ENCODE data around the gene NSD1.
"Not testable (repeated sequence)": the region's sequence is repeated elsewhere in the genome, so short reads cannot be mapped to it uniquely, and the experiment has no call there.

- not testable (repeated sequence) for TF ChIP-seq POLR2A, POLR2AphosphoS5, CTCF (IDR thresholded peaks at IDR 0.05)
Observed at GRCh38 chr5:177258711-177259110, 125.1 kb downstream of the NSD1 start.
